ENCODE data around the gene PNPLA7.

DNA sequence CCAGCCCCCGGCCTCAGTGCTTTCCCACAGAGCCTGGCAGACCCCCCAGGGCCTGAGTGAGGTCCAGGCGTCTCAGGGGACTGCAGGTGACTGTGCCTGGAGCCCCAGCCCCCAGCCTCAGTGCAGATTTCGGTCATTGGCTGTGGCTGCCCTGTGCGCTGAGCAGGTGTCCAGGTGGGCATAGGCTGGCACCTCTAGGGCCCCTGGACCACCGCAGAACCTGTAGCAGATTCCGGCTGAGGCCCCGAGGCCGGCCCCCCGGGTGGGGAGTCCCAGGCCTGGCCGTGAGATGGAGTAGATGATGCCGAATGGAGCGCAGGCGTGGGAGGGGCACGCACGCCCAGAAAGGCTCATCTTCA lies 139.3 kb downstream of the PNPLA7 start:
- TF ChIP-seq, protein P1, sequence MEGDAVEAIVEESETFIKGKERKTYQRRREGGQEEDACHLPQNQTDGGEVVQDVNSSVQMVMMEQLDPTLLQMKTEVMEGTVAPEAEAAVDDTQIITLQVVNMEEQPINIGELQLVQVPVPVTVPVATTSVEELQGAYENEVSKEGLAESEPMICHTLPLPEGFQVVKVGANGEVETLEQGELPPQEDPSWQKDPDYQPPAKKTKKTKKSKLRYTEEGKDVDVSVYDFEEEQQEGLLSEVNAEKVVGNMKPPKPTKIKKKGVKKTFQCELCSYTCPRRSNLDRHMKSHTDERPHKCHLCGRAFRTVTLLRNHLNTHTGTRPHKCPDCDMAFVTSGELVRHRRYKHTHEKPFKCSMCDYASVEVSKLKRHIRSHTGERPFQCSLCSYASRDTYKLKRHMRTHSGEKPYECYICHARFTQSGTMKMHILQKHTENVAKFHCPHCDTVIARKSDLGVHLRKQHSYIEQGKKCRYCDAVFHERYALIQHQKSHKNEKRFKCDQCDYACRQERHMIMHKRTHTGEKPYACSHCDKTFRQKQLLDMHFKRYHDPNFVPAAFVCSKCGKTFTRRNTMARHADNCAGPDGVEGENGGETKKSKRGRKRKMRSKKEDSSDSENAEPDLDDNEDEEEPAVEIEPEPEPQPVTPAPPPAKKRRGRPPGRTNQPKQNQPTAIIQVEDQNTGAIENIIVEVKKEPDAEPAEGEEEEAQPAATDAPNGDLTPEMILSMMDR (conservative IDR thresholded peaks at IDR 0.05; ENCODE audit: low read length), result no peak
- no peak for TF ChIP-seq EZH2phosphoT487 (IDR thresholded peaks at IDR 0.05; ENCODE audit: borderline replicate concordance, low read depth, low read length)
